Sciatic nerve (tissue), 2 donors: ENCODE results near the gene DCBLD2. TPM values are rescaled to one million over a fixed set of nuclear protein-coding genes. Genes with fewer than 3 reads are reported as not detected.
"Not testable (repeated sequence)": the region's sequence is repeated elsewhere in the genome, so short reads cannot be mapped to it uniquely, and the experiment has no call there.

Experiments used
- ATAC-seq: fragments of 200-7000 bp; cut with Tn5 transposase; one replicate; pipeline ENCODE4 v1.9.1; 2020; ENCODE audit warnings: mild to moderate bottlenecking, moderate library complexity
- DNase-seq: peaks from one replicate; pipeline ENCODE4 v3.0.0-alpha.2; 2020; ENCODE audit warnings: low spot score
- intact Hi-C: fragments of 100-400 bp; cut with DNase I; formaldehyde crosslinking; loops from one replicate; pipeline ENCODE4 v1.14.2; 2022
- total RNA-seq: library from RNA; stranded (reverse); fragmentation: NEBNext Ultra II Directional; extraction: Animal tissue kit (Norgen Biotek cat#: 25700); gene quantifications from one replicate; pipeline ENCODE4 v1.2.1, GENCODE V29; 2021
- donor health status: DM: no; HTN: no; CAD: no.
- donor health status: DM: no; HTN: no; CAD: no.

Gene DCBLD2
- total RNA-seq, 1 donor from 2014 or later: 41.8 TPM

DNA sequence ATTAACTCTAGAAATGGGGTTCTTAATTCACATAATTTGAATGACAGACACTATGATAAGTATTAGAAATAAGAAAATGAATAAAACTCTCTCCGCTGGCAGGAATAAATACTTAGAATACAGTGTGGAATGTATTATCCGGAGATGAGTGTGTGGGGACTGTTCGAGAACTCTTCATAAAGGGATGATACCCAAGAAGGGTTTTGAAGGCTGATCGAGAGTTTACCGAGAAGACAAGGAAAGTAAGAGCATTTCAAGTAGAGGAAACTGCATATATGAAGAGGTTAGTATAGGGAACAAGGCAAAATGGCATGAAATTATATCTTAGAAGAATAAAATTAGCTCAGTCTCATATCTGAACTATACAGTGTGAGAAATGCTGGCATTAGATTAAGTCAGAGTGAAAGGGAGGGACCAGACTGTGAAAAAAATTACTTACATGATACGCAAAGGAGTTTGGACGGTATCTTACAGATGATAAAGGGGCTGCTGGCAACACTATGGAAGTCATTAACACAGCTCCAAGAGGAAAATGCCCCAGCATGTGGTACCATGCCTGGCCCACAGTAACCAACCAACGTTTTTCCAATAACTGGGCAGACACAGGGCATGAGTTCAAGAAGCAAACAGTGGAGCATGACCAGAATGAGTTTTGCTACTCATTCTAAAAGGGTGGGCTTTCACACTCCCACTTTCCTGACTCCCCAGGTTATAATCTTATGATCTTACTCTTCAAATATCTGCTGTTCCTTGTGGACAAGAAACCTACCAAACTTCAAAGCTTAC lies 6.5 kb downstream of the DCBLD2 start:
- intact Hi-C loops: no loop called here
- no peak for DNase-seq
- no peak for ATAC-seq

DNA sequence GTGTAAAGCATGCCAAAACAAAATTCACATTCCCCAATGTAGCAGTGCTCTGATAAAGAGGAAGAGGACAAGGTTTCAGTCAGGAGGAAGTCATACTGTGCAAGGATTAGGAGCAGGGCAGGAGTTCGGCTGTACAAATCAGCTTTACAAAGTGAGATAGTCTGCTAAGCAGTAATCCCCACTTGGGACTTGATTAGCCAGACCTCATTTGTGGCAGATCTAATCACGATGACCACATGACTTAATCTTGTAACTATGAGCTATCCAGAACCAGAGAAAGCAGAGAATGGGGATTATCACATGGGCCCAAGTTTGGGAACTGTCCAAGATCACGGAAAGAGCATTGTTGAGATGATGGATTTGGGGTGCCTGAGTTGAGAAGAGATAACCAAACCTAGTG lies 7.8 kb downstream of the DCBLD2 start:
- peak; percentile 69 for ATAC-seq
- intact Hi-C loops: no loop called here

DNA sequence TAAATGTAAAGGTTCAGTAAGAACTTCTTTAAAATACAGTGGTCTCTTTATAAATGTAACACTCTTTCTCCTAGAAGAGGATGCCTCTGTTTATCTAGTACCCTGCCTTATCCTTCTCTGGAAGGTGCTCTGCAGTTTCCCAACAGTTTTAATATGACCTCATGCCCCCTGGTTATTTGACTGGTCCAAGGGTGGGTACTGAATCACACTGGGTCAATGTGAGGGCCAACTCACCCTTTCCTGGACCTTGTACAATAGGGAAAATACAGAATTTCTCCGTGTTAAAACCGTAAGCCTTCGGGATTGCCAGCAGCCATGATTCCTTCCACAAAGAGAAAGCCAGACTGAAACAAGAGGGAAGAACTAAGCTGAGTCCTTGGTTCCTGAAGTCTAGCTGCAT lies 9.2 kb downstream of the DCBLD2 start:
- no peak for DNase-seq
- intact Hi-C loops: no loop called here
- ATAC-seq: no peak

More for the DNA sequence above, 7.8 kb downstream of the DCBLD2 start:
- DNase-seq: no peak

DNA sequence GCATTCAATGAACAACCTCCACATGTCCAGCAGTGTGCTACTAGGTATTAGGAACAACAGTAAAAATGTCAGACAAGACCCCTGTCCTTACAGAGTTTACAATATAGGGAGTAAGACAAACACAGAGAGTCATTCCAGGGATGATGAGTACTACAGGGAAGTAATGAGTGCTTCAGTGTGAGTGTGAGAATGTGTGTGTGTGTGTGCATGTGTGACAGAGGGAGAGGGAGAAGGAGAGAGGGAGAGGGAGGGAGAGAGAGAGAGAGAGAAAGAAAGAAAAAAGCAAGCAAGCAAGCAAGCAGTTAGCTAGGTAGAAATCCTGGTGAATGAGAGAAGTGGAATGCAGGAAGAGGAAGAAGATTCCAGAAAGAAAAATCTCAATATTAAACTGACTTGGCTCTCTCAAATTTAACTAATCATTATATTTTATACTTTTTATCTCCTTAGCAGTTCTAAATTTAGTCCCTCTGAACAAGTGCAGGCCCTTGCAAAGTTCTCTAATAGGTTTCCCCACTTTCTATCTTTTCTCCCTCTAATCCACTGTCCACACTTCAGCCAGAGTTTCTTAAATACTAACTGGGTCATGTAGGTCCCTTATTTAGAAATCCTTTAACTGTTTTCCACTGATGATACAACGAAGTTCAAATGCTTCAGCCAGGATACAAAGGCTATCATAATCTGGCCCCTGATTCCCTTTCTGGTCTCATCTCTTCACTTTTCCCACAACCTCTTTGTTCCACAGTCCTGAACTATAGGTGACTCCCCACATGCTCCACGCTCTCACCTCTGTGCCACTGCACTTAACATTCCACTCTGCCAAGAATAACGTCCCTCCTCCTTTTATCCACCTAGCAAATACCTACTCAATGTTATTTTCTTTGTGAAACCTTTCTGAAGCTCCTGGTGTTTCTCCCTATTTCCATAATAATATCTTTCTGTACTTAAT lies 10.3 kb downstream of the DCBLD2 start:
- DNase-seq: no peak
- intact Hi-C loops: no loop called here
- peak; percentile 47 for ATAC-seq

DNA sequence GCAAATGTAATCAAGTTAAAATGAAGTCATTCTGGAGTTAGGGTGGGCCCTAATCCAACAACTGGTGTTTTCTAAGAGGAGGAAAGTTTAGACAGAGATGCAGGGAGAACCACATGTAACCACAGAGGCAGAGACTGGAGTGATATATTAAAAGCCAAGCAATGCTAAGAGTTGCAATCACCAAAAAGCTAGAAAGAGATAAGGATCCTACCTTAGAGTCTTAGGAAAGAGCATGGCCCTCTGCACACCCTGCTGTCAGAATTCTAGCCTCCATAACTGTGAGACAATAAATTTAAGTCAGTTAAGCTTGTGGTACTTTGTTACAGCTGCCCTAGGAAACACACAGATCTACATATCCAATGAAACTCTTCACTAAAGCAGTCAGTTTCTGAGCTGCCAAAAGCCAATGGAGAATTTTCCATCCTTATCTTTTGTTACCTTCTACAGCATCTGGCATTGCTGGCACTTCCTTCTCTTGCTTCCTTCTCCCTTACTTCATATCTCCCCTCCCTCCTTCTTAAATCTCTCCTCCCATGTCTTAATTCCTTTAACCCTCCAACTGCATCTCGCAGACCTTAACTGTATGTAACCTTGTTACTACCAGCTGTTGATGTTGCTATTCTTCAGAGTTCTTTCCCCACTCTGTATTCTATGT lies 11.2 kb downstream of the DCBLD2 start:
- intact Hi-C loops: no loop called here
- ATAC-seq: no peak
- DNase-seq: no peak

DNA sequence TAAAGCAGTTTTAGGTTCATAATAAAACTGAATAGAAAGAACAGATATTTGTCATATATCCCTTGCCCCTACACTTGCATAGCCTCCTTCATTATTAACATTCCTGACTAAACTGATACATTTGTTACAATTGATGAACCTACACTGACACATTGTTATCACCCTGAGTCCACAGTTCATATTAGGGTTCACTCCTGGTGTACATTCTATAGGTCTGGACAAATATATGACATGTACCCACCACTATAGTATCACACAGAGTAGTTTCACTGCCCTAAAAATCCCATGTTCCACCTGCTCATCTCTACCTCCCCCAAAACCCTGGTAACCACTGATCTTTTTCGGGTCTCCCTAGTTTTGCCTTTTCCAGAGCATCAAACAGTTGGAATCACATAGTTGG lies 13.8 kb downstream of the DCBLD2 start:
- intact Hi-C loops: no loop called here
- no peak for DNase-seq
- ATAC-seq: no peak

DNA sequence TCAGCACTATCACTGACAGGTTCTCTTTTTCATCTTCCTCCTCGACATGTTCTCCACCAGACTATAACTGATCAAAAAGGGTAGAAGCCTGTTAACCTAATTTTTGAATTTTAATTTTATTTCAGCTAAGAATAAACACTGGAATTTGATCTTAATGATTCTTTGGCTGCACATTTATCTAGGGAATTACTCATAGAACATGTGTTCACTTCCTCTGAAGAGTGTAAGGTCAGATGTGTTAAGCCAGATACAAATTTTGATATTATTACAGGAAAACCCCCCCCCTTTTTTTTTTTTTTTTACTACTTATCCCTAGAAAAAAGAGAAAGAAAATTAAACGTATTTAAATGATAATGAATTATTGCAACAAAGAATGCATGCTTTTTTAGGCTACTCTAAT lies 15.0 kb downstream of the DCBLD2 start:
- ATAC-seq (no peak), DNase-seq (no peak)
- intact Hi-C loops: no loop called here

- ATAC-seq (no peak), DNase-seq (no peak)
- intact Hi-C loops: no loop called here
Observed at GRCh38 chr3:98885851-98886250, 15.6 kb downstream of the DCBLD2 start.

GRCh38 chr3:98884675-98885371 lies 16.7 kb downstream of the DCBLD2 start:
- no peak for DNase-seq
- ATAC-seq: peak; percentile 72
- intact Hi-C loops: no loop called here

GRCh38 chr3:98882614-98883333 lies 18.7 kb downstream of the DCBLD2 start:
- DNase-seq, ATAC-seq, intact Hi-C loops: not testable (repeated sequence)

DNA sequence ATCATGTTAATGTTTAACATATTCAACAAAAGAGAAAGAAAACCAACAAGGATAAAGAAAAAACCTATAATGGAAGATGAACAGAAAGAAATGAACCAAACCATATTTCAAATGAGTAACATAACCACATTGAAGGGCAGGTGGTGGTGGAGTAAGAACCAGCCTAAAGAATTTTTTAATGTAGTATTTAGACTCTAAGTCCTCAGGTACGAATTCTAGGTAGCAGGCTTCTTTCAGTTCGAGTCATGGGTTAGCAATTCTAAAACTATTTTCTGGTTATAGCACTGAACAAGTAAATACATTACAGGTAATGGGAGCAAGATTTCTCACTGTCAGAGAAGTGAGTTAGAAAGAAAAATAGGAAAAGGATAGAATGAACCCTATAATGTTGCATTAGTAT lies 24.4 kb downstream of the DCBLD2 start:
- no peak for ATAC-seq
- intact Hi-C loops: no loop called here
- DNase-seq: no peak

DNA sequence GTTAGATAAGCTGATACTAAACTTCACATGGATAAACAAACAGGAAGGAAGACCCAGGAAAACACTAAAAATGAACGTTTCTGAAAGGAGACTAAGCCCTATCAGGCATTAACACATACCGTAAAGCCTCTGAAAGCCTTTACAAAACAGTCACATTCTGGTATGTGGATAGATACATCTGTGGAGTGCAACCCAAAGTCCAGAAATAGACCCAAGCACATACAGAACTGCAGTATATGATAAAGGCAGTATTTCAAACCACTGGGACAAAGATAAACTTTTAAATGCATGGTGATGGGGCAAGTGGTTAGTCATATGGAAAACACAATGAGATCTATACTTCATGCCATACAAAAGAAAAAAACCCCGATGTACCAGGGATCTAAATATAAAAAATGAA lies 26.0 kb downstream of the DCBLD2 start:
- ATAC-seq (no peak), DNase-seq (no peak)
- intact Hi-C loops: no loop called here

- intact Hi-C loops: no loop called here
- no peak for DNase-seq
- no peak for ATAC-seq
Observed at GRCh38 chr3:98874602-98875249, 26.8 kb downstream of the DCBLD2 start.

GRCh38 chr3:98869391-98869790 lies 32.1 kb downstream of the DCBLD2 start:
- no peak for DNase-seq
- intact Hi-C loops: no loop called here

DNA sequence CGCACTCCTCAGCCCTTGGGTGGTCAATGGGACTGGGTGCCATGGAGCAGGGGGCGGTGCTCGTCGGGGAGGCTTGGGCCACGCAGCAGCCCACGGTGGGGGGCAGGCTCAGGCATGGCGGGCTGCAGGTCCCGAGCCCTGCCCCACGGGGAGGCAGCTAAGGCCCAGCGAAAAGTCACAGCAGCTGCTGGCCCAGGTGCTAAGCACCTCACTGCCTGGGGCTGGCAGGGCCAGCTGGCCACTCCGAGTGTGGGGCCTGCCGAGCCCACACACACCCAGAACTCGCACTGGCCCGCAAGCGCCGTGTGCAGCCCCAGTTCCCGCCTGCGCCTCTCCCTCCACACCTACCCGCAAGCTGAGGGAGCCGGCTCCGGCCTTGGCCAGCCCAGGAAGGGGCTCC lies 43.5 kb downstream of the DCBLD2 start:
- ATAC-seq, intact Hi-C loops, DNase-seq: not testable (repeated sequence)

More at GRCh38 chr3:98869391-98869790, 32.1 kb downstream of the DCBLD2 start:
- ATAC-seq: no peak

DNA sequence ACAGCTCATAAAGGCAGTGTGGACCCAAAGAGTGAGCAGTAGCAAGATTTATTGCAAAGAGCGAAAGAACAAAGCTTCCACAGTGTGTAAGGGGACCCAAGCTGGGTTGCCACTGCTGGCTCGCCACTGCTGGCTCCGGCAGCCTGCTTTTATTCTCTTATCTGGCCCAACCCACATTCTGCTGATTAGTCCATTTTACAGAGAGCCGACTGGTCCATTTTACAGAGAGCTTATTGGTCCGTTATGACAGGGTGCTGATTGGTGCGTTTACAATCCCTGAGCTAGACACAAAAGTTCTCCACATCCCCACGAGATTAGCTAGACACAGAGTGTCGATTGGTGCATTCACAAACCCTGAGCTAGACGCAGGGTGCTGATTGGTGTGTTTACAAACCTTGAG lies 44.2 kb downstream of the DCBLD2 start:
- ATAC-seq, DNase-seq, intact Hi-C loops: not testable (repeated sequence)

DNA sequence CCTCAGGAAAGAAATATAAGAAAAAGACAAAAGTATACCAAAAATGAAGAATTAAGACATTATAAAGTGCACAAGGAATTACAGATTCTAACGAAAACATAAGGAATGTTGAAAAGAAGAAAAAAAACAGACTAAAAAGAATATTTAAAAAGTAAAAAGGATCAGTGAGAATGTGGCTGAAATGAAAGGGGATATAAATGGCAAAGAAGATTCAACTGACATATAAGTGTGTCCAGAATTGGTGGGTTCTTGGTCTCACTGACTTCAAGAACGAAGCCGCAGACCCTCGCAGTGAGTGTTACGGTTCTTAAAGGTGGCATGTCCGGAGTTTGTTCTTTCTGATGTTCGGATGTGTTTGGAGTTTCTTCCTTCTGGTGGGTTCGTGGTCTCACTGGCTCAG lies 44.8 kb downstream of the DCBLD2 start:
- no peak for DNase-seq
- intact Hi-C loops: no loop called here
- no peak for ATAC-seq
